HepG2 (cell line): Measurements from ENCODE around the gene SF3B6. TPM values are rescaled to one million over a fixed set of nuclear protein-coding genes. Genes with fewer than 3 reads are reported as not detected.

Source experiments
- GATAD2A ChIP-seq: IDR thresholded peaks from 2 replicates; pipeline ENCODE4 v1.6.1; 2016
- HNRNPL ChIP-seq: fragments of 200-400 bp; formaldehyde crosslinking; IDR thresholded peaks from 2 replicates; pipeline ENCODE4 v1.6.1; 2017; ENCODE audit warnings: mild to moderate bottlenecking, low read depth, low read length
- TAF1 ChIP-seq: sonication (generic); formaldehyde crosslinking; IDR thresholded peaks from 2 replicates; pipeline ENCODE4 v1.4.0; 2020; ENCODE audit warnings: missing genetic modification reagents
- ZBTB42 ChIP-seq: sonication (generic); formaldehyde crosslinking; IDR thresholded peaks from 2 replicates; pipeline ENCODE4 v1.5.0; 2020; ENCODE audit warnings: mild to moderate bottlenecking, missing genetic modification reagents
- ZBTB8A ChIP-seq: sonication (generic); formaldehyde crosslinking; IDR thresholded peaks from 2 replicates; pipeline ENCODE4 v1.4.0; 2020; ENCODE audit warnings: mild to moderate bottlenecking, low read depth, missing genetic modification reagents, borderline replicate concordance
- ZNF510 ChIP-seq: sonication (generic); formaldehyde crosslinking; IDR thresholded peaks from 2 replicates; pipeline ENCODE4 v1.4.0; 2020; ENCODE audit warnings: low read depth, mild to moderate bottlenecking, missing genetic modification reagents
- polyA plus RNA-seq, 8 experiments: library from polyadenylated mRNA; depleted of rRNA in 3 of 8; stranded (reverse) in 7 of 8; unstranded in 1 of 8; fragments of >200 nt; fragmentation: Illumina TruSeq in 4 of 8; extraction: Trizol in 4 of 8; gene quantifications; 2 replicates each; pipeline versions ENCODE4 v1.2.1 to v1.2.3, GENCODE V29; 2011 to 2016; ENCODE audit warnings: low read depth in 4 of 8, missing spikeins in 1 of 8, mixed read lengths in 1 of 8; ENCODE audit not compliant: insufficient read depth in 1 of 8
- total RNA-seq, 5 experiments: library from RNA; depleted of rRNA; stranded (reverse); fragments of >200 nt; fragmentation: Illumina TruSeq; extraction: Trizol; gene quantifications; 2 replicates each; pipeline ENCODE4 v1.2.3, GENCODE V29; 2016; ENCODE audit warnings: low read depth in 1 of 5
- TF ChIP-seq, protein P1 (sequence below): sonication (generic); formaldehyde crosslinking; IDR thresholded peaks from 2 replicates; pipeline ENCODE4 v1.4.0; 2020; ENCODE audit warnings: missing genetic modification reagents, borderline replicate concordance
- TF ChIP-seq, protein P2 (sequence below): sonication (generic); formaldehyde crosslinking; IDR thresholded peaks from 2 replicates; pipeline ENCODE4 v1.5.0; 2020; ENCODE audit warnings: mild to moderate bottlenecking, missing genetic modification reagents, borderline replicate concordance
- TF ChIP-seq, protein P3 (sequence below): fragments of 450-650 bp; IDR thresholded peaks from 2 replicates; pipeline ENCODE4 v1.6.1; 2017
- TF ChIP-seq, protein P4 (sequence below), 2 experiments: sonication (generic) in 1 of 2; formaldehyde crosslinking in 1 of 2; IDR thresholded peaks; 2 replicates each; pipeline versions ENCODE4 v1.6.1 to v1.9.0; 2014 to 2022; ENCODE audit warnings: antibody characterized with exemption in 1 of 2, borderline replicate concordance in 1 of 2, inconsistent platforms in 1 of 2, low read depth in 1 of 2, missing genetic modification reagents in 1 of 2

The SF3B6 gene
- total and polyA plus RNA-seq, 2 of the 13 experiments (the other 11 are each of a cell fraction or from before 2014, with no cell fraction given) = 177 to 182 TPM

DNA sequence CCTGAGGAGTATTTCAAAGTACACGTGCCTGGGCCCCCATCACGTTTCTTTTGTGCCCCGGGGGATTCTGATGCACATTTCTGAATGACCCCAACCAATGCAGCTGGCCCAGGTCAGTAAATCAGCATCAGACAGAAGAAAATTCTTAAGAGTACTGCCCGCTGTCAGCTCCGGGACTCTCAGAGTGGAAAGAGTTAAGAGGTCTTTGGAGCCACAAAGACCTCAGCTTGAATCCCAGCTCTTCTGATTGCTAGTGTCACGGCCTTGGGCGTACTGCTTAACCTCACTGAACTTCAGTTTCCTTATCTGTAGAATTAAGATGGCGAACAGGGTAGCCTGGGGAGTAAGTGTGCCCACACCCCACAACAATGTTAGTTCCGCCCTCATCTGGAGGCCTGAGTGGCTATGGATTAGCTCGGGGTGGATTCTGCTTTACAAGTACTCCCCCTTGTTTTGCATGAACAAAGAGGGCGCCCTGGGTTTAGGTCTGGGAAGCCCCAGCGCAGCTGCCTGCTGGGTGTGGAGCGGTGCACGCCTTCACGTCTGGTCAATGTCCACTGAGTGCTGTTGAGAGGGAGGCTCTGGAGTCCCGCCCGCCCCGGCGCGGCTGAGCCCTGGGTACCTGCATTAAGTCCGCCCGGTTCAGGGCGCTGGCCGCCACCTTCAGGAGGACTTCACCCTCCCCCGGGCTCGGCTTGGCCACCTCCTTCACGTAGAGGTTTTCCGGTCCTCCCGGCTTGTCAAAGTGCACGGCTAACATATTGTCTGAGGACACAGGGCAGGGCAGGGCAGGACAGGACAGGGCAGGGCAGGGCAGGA, 7.7 kb upstream of the SF3B6 start (continued):
- TF ChIP-seq, protein P1, sequence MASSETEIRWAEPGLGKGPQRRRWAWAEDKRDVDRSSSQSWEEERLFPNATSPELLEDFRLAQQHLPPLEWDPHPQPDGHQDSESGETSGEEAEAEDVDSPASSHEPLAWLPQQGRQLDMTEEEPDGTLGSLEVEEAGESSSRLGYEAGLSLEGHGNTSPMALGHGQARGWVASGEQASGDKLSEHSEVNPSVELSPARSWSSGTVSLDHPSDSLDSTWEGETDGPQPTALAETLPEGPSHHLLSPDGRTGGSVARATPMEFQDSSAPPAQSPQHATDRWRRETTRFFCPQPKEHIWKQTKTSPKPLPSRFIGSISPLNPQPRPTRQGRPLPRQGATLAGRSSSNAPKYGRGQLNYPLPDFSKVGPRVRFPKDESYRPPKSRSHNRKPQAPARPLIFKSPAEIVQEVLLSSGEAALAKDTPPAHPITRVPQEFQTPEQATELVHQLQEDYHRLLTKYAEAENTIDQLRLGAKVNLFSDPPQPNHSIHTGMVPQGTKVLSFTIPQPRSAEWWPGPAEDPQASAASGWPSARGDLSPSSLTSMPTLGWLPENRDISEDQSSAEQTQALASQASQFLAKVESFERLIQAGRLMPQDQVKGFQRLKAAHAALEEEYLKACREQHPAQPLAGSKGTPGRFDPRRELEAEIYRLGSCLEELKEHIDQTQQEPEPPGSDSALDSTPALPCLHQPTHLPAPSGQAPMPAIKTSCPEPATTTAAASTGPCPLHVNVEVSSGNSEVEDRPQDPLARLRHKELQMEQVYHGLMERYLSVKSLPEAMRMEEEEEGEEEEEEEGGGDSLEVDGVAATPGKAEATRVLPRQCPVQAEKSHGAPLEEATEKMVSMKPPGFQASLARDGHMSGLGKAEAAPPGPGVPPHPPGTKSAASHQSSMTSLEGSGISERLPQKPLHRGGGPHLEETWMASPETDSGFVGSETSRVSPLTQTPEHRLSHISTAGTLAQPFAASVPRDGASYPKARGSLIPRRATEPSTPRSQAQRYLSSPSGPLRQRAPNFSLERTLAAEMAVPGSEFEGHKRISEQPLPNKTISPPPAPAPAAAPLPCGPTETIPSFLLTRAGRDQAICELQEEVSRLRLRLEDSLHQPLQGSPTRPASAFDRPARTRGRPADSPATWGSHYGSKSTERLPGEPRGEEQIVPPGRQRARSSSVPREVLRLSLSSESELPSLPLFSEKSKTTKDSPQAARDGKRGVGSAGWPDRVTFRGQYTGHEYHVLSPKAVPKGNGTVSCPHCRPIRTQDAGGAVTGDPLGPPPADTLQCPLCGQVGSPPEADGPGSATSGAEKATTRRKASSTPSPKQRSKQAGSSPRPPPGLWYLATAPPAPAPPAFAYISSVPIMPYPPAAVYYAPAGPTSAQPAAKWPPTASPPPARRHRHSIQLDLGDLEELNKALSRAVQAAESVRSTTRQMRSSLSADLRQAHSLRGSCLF (CRISPR knock-in tag) = no peak
- TF ChIP-seq, protein P2, sequence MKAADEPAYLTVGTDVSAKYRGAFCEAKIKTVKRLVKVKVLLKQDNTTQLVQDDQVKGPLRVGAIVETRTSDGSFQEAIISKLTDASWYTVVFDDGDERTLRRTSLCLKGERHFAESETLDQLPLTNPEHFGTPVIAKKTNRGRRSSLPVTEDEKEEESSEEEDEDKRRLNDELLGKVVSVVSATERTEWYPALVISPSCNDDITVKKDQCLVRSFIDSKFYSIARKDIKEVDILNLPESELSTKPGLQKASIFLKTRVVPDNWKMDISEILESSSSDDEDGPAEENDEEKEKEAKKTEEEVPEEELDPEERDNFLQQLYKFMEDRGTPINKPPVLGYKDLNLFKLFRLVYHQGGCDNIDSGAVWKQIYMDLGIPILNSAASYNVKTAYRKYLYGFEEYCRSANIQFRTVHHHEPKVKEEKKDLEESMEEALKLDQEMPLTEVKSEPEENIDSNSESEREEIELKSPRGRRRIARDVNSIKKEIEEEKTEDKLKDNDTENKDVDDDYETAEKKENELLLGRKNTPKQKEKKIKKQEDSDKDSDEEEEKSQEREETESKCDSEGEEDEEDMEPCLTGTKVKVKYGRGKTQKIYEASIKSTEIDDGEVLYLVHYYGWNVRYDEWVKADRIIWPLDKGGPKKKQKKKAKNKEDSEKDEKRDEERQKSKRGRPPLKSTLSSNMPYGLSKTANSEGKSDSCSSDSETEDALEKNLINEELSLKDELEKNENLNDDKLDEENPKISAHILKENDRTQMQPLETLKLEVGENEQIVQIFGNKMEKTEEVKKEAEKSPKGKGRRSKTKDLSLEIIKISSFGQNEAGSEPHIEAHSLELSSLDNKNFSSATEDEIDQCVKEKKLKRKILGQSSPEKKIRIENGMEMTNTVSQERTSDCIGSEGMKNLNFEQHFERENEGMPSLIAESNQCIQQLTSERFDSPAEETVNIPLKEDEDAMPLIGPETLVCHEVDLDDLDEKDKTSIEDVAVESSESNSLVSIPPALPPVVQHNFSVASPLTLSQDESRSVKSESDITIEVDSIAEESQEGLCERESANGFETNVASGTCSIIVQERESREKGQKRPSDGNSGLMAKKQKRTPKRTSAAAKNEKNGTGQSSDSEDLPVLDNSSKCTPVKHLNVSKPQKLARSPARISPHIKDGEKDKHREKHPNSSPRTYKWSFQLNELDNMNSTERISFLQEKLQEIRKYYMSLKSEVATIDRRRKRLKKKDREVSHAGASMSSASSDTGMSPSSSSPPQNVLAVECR = no peak; the same call in 1 of the 2 replicates
- TF ChIP-seq HNRNPL (no peak), GATAD2A (peak; percentile 72), ZBTB8A (CRISPR knock-in tag) (peak; percentile 61; the same call in 1 of the 2 replicates), ZBTB42 (CRISPR knock-in tag) (no peak), TAF1 (peak; percentile 83; the same call in 1 of the 2 replicates), ZNF510 (no peak; the same call in 1 of the 2 replicates)
- TF ChIP-seq, protein P3, sequence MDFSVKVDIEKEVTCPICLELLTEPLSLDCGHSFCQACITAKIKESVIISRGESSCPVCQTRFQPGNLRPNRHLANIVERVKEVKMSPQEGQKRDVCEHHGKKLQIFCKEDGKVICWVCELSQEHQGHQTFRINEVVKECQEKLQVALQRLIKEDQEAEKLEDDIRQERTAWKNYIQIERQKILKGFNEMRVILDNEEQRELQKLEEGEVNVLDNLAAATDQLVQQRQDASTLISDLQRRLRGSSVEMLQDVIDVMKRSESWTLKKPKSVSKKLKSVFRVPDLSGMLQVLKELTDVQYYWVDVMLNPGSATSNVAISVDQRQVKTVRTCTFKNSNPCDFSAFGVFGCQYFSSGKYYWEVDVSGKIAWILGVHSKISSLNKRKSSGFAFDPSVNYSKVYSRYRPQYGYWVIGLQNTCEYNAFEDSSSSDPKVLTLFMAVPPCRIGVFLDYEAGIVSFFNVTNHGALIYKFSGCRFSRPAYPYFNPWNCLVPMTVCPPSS = no peak
- TF ChIP-seq, protein P4, sequence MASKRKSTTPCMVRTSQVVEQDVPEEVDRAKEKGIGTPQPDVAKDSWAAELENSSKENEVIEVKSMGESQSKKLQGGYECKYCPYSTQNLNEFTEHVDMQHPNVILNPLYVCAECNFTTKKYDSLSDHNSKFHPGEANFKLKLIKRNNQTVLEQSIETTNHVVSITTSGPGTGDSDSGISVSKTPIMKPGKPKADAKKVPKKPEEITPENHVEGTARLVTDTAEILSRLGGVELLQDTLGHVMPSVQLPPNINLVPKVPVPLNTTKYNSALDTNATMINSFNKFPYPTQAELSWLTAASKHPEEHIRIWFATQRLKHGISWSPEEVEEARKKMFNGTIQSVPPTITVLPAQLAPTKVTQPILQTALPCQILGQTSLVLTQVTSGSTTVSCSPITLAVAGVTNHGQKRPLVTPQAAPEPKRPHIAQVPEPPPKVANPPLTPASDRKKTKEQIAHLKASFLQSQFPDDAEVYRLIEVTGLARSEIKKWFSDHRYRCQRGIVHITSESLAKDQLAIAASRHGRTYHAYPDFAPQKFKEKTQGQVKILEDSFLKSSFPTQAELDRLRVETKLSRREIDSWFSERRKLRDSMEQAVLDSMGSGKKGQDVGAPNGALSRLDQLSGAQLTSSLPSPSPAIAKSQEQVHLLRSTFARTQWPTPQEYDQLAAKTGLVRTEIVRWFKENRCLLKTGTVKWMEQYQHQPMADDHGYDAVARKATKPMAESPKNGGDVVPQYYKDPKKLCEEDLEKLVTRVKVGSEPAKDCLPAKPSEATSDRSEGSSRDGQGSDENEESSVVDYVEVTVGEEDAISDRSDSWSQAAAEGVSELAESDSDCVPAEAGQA (IDR thresholded peaks at IDR 0.05; ENCODE audit: low read depth) = peak; percentile 53; the same call in 1 of the 2 replicates
- TF ChIP-seq, protein P4 (CRISPR knock-in tag; IDR thresholded peaks at IDR 0.05; ENCODE audit: borderline replicate concordance) = no peak
